ENCODE measurements around the gene BCAR1. TPM values are rescaled to one million over a fixed set of nuclear protein-coding genes. Genes with fewer than 3 reads are reported as not detected.
"Not testable (repeated sequence)": the region's sequence is repeated elsewhere in the genome, so short reads cannot be mapped to it uniquely, and the experiment has no call there.

Gene BCAR1
- total RNA-seq, 1 donor from 2014 or later: 30.1 TPM

GRCh38 chr16:75205438-75205837 lies 46.0 kb downstream of the BCAR1 start:
- not testable (repeated sequence) for DNase-seq (ENCODE audit: low spot score)

GRCh38 chr16:75204905-75205304 lies 46.5 kb downstream of the BCAR1 start:
- not testable (repeated sequence) for DNase-seq (ENCODE audit: low spot score)

DNA sequence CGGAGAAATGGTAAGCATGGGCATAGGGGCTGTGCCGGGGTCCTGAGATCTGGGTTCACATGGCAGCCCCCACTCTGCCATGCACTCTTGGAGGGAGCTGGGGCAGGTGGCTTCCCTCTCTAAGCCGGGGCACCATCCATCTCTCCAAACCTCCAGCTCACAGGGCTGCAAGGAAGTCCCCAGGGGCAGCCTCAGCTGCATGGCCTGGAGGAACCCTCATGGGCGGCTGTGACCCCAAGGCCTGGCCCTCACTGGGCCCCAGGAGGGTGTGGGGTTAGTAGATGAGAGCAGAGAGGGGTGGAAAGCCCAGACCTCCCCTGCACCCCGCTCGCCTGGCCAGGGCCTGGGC lies 47.0 kb downstream of the BCAR1 start:
- no peak for DNase-seq (ENCODE audit: low spot score)

DNA sequence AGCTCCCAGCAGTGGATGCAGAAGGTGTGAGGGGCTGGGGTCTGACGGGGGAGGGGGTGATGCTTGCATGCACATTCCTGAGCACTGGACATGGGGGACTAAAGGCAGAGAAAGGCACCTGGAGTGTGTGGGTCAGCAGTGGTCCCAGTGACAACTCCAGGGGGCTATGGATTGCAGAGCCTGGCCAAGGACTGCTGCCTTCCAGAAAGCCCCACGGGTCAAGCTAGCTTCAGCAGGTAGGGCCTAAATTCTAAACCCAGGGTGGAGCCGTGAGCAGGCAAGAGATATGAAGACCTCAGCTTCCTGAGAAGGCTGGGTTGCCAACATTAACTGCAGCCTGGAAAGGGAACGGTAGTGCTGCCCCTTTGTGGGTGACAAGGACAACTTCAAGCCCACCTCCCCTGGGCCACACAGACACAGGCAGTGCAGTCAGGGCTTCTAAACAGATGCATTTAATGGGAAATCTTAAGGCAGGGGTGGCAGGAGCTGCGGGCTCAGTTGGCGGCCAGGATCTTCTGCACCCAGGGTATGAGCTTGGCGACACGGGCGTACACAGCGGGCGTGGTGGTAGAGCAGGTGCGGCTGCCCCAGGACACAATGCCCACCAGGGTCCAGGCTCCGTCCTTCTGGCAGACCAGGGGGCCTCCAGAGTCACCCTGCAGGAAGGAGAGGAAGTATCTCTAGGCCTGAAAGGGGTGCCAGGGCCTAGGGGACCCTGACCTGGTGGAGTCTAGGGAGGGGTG lies 47.6 kb downstream of the BCAR1 start:
- no peak for DNase-seq (ENCODE audit: low spot score)

- DNase-seq (ENCODE audit: low spot score): no peak
Measured at GRCh38 chr16:75203096-75203495, 48.3 kb downstream of the BCAR1 start.

GRCh38 chr16:75202069-75202590 lies 49.3 kb downstream of the BCAR1 start:
- no peak for DNase-seq (ENCODE audit: low spot score)

GRCh38 chr16:75198135-75198600 lies 53.3 kb downstream of the BCAR1 start:
- peak; percentile 88 for DNase-seq (ENCODE audit: low spot score)

- DNase-seq (ENCODE audit: low spot score): no peak
Measured at GRCh38 chr16:75197522-75198134, 53.8 kb downstream of the BCAR1 start.

DNA sequence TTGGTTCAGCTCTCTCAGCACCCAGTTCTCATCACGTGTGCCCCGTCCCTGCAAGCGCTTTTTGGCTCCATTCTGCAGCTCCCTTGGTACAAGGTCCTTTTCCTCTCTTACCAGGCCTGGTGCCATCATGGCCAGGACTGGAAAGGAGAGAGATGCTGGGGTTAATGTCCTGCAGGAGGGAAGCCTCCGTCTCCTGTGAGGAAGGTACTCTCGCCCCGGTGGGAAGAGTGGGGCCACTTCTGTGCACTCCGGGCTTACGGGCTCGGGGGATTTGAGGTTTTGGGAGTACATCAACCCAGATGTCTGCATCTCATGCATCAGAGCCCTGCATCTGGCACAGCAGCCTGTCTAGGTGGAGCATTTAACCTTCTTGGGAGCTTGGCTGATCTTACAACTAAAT lies 54.6 kb downstream of the BCAR1 start:
- peak; percentile 58 for DNase-seq (ENCODE audit: low spot score)

DNA sequence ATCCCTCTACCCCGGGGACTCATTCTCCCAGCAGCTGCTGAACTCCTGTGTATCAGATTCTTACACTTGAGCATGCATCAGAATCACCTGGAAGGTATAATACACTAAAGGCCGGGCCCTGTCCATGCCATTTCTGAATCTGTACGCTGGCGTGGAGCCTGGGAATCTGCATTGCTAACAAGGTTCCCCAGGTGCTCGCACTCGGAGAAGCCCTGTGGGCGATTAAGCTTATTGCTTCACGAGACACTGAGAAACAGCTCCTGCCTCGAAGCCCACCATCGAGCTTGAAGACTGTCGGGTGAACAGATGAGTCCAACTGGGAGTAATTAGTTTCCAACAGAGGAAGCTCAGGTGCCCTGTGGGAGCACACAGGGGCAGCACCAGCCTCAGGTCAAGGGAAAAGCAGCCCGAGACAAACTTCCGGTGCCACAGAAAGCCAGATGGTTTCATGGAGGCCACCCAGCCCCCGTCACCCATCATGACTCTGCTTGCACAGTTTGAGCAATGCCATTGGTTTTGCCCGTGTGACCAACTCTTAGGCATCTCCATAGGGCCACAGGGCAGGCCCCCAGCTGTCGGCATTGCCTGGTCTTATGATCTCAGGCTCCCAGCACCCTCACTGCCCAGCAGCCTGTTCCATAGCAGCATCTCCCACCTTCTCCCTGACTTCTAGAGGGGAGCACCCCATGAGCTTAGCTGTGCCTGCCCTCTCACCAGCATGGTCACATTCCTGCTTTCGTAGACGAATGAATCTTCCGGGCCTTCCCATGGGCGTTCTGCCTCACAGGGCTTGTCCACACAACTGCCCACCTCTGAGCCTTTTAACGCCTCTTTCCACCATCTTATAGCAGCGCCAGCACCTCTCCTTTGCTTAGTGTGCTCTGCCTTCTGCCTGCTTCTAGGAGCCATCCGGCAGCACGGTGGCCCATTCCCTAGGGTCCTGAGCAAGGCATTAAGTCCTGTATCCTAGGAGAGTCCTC lies 55.3 kb downstream of the BCAR1 start:
- no peak for DNase-seq (ENCODE audit: low spot score)

GRCh38 chr16:75193730-75194444 lies 57.5 kb downstream of the BCAR1 start:
- DNase-seq (ENCODE audit: low spot score): no peak

- DNase-seq (ENCODE audit: low spot score): peak; percentile 96
Measured at GRCh38 chr16:75193265-75193650, 58.2 kb downstream of the BCAR1 start.

DNA sequence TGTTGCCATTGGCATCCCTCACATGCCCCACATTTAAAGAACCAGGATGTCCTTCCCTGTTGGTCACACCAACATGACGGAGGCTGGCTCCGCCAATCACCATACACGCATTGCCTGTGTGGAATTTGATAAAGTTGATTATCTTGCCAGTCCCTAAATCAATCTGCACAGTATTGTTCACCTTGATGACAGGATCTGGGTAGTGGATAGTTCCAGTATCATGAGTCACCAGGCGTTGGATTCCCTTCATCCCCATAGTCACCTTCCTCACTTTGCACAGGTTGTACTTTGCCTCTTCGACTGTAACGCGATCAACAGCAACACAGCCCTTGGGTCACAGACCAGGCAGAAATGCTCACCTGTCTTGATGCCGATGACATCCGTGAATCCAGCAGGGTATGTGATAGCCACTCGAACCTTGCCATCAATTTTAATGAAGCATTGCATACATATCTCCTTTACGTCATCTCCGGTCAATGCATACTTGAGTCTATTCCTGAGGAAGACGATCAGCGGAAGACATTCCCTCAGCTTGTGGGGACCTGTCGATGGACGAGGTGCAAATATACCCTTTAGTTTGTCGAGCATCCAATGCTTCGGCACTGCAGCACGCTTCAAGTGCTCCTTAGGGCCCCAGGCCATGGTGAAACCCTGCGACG lies 58.7 kb downstream of the BCAR1 start:
- no peak for DNase-seq (ENCODE audit: low spot score)

GRCh38 chr16:75189638-75190245 lies 61.7 kb downstream of the BCAR1 start:
- no peak for DNase-seq (ENCODE audit: low spot score)

DNA sequence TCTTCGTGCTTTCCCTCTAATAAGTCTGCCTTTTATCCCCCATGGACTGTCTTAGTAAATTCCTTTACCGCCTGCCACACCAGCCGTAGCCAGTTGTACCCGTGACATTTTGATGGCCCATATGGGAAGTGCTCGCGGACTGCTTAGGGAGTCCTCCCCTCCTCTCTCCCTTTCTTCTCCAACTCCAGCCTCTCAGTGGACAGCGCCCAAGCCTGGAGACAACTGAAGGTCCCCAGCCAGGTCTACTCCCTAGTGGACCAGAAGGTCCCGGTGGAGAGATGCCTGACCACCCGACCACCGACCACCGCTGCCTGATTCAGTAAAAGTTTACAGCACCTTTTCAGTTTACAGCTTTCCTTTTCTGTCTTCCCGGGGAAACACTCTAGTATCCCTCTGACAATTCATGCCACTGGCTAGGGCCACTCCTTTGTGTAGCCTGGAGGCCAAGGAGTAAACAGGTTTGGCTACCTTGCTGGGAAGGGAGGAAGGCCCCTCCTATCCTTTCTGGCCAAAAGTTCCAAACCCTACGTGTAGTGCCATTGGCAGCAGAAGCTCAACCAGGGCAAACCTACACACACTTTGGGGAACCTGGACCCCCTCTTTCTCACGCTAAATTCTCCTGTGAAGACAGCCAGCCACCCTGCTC lies 62.5 kb downstream of the BCAR1 start:
- no peak for DNase-seq (ENCODE audit: low spot score)

DNA sequence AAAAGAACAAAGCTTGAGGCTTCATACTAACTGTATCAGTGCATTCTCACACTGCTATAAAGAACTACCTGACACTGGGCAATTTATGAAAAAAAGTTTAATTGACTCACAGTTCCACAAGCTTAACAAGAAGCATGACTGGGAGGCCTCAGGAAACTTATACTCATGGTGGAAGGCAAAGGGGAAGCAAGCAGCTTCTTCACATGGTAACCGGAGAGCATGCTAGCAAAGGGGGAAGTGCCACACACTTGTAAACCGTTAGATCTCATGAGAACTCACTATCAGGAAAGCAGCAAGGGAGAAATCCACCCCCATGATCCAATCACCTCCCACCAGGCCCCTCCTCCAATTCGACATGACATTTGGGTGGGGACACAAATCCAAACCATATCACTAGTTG lies 69.8 kb downstream of the BCAR1 start:
- DNase-seq (ENCODE audit: low spot score): no peak

DNA sequence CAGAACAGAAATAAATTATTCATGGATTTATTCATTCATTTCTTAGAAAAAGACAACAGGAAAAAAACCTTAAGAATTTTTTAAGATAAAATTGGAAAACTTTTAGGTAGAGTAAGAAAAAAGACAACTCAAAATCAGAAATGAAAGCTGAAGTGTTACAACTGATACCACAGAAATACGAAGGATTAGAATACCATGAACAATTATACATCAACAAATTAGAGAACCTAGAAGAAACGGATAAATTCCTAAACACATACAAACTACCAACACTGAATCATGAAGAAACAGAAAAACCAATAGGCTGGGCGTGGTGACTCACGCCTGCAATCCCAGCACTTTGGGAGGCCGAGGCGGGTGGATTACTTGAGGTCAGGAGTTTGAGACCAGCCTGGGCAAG lies 72.2 kb downstream of the BCAR1 start:
- no peak for DNase-seq (ENCODE audit: low spot score)
